Bronchial epithelial cell (primary cell): ENCODE results near the gene ERP44. TPM values are rescaled to one million over a fixed set of nuclear protein-coding genes. Genes with fewer than 3 reads are reported as not detected.

Source experiments
- DNase-seq: peaks from one replicate; pipeline ENCODE4 v3.0.0-alpha.2; 2010; ENCODE audit warnings: low read depth
- FAIRE-seq: peaks from 2 replicates; lab custom pipeline; 2011; peaks lifted over from hg19 to GRCh38; lab: Jason Lieb, UNC
- H3K27me3 ChIP-seq: 2 replicates; pipeline ENCODE4 v1.5.1; 2011; ENCODE audit warnings: low read length; ENCODE audit not compliant: control insufficient read depth, insufficient read depth
- H3K36me3 ChIP-seq: 2 replicates; pipeline ENCODE4 v1.5.1; 2011; ENCODE audit warnings: low read length; ENCODE audit not compliant: control insufficient read depth, insufficient read depth
- H3K4me3 ChIP-seq: 2 replicates; pipeline ENCODE4 v1.5.1; 2011; ENCODE audit warnings: mild to moderate bottlenecking, low read depth, low read length, control low read depth
- CTCF ChIP-seq: IDR thresholded peaks from 2 replicates; pipeline ENCODE4 v1.5.1; 2011; ENCODE audit warnings: mild to moderate bottlenecking, moderate library complexity, low read length, control low read depth, inconsistent platforms; ENCODE audit not compliant: insufficient read depth, severe bottlenecking
- total RNA-seq: library from RNA; depleted of rRNA; stranded (reverse); fragments of >200 nt; gene quantifications from 2 replicates; pipeline ENCODE4 v1.2.1, GENCODE V29; 2014

The ERP44 gene
- total RNA-seq, 1 donor from 2014 or later = 6.6 TPM

GRCh38 chr9:99931155-99931840, 167.5 kb downstream of the ERP44 start:
- FAIRE-seq (no peak), DNase-seq (no peak)
- TF ChIP-seq CTCF = no peak
- H3K27me3 ChIP-seq = no peaks in the 10 kb centered on the region
- H3K4me3 ChIP-seq = no peak overlapping the region
- no peaks in the 10 kb centered on the region for H3K36me3 ChIP-seq

- Histone ChIP-seq H3K4me3 (no peak overlapping the region), H3K36me3 (no peaks in the 10 kb centered on the region), H3K27me3 (no peaks in the 10 kb centered on the region)
- no peak for FAIRE-seq
- no peak for TF ChIP-seq CTCF
- DNase-seq = no peak
Measured at GRCh38 chr9:99929652-99930051, 169.1 kb downstream of the ERP44 start.

Other genes starting within 250 kb of the ERP44 start
- gene STX17, start 192.3 kb downstream of the ERP44 start, total RNA-seq = 12.1 and 20.4 TPM in 2 replicates
- 20.5 and 21.9 TPM in 2 replicates for gene INVS, start 243 bp upstream of the ERP44 start, total RNA-seq